Stimulated activated naive B cell treated with anti-CD40 and anti-IgM and Interleukin-4, amounts not matched to agents 10 μg/mL and 1 μg/mL and 100 μg/mL, for 72 hours (primary cell): ENCODE data around the gene GGTLC2.
"Not testable (repeated sequence)": the region's sequence is repeated elsewhere in the genome, so short reads cannot be mapped to it uniquely, and the experiment has no call there.

ENCODE experiments used
- ATAC-seq, 2 donors: fragments of 150-1000 bp; cut with Tn5 transposase; replicated peaks; 2 replicates each; pipeline ENCODE4 v1.10.0; 2021; ENCODE audit warnings: moderate library complexity in 1 of 2
- DNase-seq: peaks from one replicate; pipeline ENCODE4 v3.0.0; 2021
- H3K27ac Mint-ChIP-seq: one replicate; pipeline ENCODE4 v1.8.0; 2022; ENCODE audit warnings: mild to moderate bottlenecking, mixed read lengths
- H3K27me3 Mint-ChIP-seq, 2 donors: one replicate each; pipeline ENCODE4 v1.8.0; 2022; ENCODE audit warnings: mixed read lengths in 2 of 2
- H3K36me3 Mint-ChIP-seq, 2 donors: one replicate each; pipeline ENCODE4 v1.8.0; 2022; ENCODE audit warnings: mixed read lengths in 2 of 2, mild to moderate bottlenecking in 1 of 2
- H3K4me1 Mint-ChIP-seq, 2 donors: one replicate each; pipeline ENCODE4 v1.8.0; 2022; ENCODE audit warnings: mixed read lengths in 2 of 2, mild to moderate bottlenecking in 1 of 2
- H3K4me3 Mint-ChIP-seq, 2 donors: one replicate each; pipeline ENCODE4 v1.8.0; 2022; ENCODE audit warnings: mild to moderate bottlenecking in 2 of 2, mixed read lengths in 2 of 2, moderate library complexity in 1 of 2
- H3K9me3 Mint-ChIP-seq, 2 donors: one replicate each; pipeline ENCODE4 v1.8.0; 2022; ENCODE audit warnings: mixed read lengths in 2 of 2, mild to moderate bottlenecking in 1 of 2

Gene GGTLC2

GRCh38 chr22:22685586-22685985 lies 41.2 kb downstream of the GGTLC2 start:
- no peak for DNase-seq
- Mint-ChIP-seq H3K27ac (no peak overlapping the region), H3K36me3 (no peaks in the 10 kb centered on the region), H3K9me3 (no peaks in the 10 kb centered on the region), H3K4me1 (peaks cover 29 to 40% of the 10 kb centered on the region in 2 donors), H3K4me3 (no peak overlapping the region), H3K27me3 (no peaks in the 10 kb centered on the region)
- ATAC-seq, result no peak

- DNase-seq, result not testable (repeated sequence)
- peak overlapping the region; percentile 17 for H3K27ac Mint-ChIP-seq
Observed at GRCh38 chr22:22686202-22687115, 42.0 kb downstream of the GGTLC2 start.

DNA sequence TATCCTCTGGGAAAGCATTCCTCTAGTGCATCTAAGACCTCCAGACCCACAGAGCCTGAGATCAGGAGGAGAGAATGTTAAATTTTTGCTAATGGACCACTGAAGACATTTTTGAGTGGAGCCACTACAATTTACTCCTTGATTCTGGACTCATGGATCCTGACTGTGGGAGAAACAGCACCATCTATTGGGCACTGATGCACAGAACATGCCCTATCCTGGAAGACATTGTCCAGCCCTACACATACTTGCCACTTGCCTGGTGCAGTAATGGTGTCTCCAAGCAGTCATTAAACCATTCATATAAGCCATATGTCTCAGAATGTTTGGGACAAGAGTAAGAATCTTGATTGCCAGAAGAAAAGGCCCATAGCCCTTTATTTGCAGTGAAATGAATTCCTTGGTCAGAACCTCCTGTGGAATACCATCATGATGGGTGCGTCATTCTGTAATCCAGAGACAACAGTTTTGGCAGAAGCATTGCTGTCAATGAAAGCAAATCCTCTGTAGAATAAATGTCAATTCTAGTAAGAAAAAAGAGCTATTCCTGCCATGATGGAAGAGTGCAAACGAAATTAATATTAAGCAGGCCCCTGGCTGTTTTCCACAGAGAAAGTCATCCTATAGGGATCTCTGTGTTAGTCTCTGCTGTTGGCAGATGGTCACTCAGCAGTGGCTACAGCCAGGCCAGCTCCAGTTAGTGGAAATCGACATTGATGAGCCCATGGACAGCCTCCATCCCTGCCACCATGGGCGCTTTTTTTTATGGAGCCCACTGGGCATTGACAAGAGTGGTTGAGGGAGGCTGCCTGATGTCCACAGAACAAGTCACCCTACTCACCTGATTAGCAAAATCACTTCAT lies 43.5 kb downstream of the GGTLC2 start:
- Mint-ChIP-seq H3K27me3 (no peaks in the 10 kb centered on the region), H3K9me3 (no peaks in the 10 kb centered on the region), H3K27ac (no peak overlapping the region), H3K4me1 (peaks cover 39 to 44% of the 10 kb centered on the region in 2 donors), H3K36me3 (no peaks in the 10 kb centered on the region), H3K4me3 (no peak overlapping the region)
- DNase-seq, result no peak
- peak; percentile 39 to 46 for ATAC-seq

More at GRCh38 chr22:22686202-22687115, 42.0 kb downstream of the GGTLC2 start:
- H3K4me3 Mint-ChIP-seq, result peak overlapping the region; percentile 29 to 34
- ATAC-seq, result peak; percentile 73 to 76
- not testable (repeated sequence) for H3K36me3 Mint-ChIP-seq, H3K27me3 Mint-ChIP-seq, H3K9me3 Mint-ChIP-seq
- peaks cover 33 to 37% of the 10 kb centered on the region in 2 donors for H3K4me1 Mint-ChIP-seq

DNA sequence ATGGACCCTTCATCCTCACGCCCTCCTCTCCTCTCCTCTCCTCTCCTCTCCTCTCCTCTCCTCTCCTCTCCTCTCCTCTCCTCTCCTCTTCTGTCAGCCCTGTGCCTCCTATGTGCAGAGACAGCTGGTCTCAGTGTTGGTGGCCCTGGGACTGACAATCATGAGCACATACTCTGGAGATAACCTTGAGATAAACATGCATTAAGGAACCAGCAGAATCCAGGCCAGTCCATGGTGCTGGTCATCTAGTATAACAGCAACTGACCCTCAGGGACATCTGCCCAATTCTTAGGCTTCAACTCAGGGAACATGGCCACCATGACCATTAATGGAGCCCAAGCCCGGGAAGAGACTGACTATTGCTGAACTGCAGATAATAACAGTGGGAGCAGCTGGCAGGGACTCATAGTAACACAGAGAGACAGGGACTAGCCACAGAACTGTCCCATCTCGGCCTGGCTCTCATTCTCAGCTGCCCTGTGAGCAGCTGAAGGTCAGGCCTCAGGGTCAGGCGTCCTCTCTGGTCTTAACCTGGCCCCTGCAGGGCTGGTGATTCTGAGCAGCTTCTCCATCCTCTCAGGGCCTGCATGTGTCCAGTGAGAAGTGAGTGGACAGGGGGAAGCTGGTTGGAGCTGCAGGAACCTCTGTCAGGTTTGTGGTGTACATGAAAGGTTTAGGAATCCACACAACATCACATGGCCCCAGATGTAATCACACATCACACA lies 45.4 kb downstream of the GGTLC2 start:
- H3K27me3 Mint-ChIP-seq, result no peaks in the 10 kb centered on the region
- H3K36me3 Mint-ChIP-seq, result no peaks in the 10 kb centered on the region
- H3K9me3 Mint-ChIP-seq, result no peaks in the 10 kb centered on the region
- H3K4me3 Mint-ChIP-seq, result no peak overlapping the region
- no peak for ATAC-seq
- no peak overlapping the region for H3K27ac Mint-ChIP-seq
- no peak for DNase-seq
- peaks cover 43 to 56% of the 10 kb centered on the region in 2 donors for H3K4me1 Mint-ChIP-seq

- Mint-ChIP-seq H3K27ac (no peak overlapping the region), H3K9me3 (no peaks in the 10 kb centered on the region), H3K36me3 (no peaks in the 10 kb centered on the region), H3K4me1 (peaks cover 33 to 45% of the 10 kb centered on the region in 2 donors), H3K27me3 (no peaks in the 10 kb centered on the region), H3K4me3 (no peak overlapping the region)
- DNase-seq (no peak), ATAC-seq (no peak)
Observed at GRCh38 chr22:22691055-22691454, 46.6 kb downstream of the GGTLC2 start.

- peaks cover 23 to 35% of the 10 kb centered on the region in 2 donors for H3K4me1 Mint-ChIP-seq
- no peaks in the 10 kb centered on the region for H3K27me3 Mint-ChIP-seq
- H3K4me3 Mint-ChIP-seq, result no peak overlapping the region
- H3K9me3 Mint-ChIP-seq, result no peaks in the 10 kb centered on the region
- no peak for DNase-seq
- no peak overlapping the region for H3K27ac Mint-ChIP-seq
- ATAC-seq, result peak in 1 of 2 donors; percentile 4
- H3K36me3 Mint-ChIP-seq, result no peaks in the 10 kb centered on the region
Observed at GRCh38 chr22:22691716-22692701, 47.6 kb downstream of the GGTLC2 start.

DNA sequence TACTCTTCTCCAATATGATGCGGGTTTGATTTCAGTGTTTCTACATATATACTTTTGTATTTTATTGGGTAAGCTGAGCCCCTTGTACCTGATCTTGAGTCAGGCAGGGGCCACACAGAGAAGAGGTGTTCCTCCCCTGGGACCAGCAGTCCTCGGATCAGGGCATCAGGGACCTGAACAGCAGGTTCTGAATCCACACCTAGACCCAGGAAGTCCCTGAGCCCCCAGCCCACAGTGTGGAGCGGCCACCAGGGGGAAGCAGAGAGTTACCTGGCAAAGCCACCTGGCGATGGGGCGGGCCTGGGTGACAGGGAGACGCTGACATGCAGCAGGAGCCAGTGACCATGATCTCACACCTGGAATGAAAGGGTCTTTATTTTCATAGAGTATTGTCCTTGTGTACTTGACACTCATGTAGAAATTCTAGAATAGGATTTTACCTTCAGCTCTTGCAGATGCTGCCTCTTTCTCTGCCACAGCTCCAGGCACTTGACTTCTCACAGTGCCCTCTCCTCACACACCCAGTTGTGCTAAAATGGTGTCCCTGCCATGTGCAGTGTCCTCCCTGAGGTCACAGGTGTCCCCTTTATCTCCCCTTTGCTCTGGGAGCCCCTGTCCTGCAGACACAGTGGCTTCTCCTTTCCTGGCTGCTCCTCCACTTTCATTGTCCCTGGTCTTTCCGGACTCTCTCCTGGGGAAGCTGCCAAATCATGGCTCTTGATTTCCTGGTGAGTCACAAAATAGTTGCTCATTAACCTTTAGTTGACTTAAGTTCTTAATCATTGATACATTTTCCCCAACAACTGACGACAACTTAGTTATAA lies 48.5 kb downstream of the GGTLC2 start:
- H3K36me3 Mint-ChIP-seq, result no peaks in the 10 kb centered on the region
- no peaks in the 10 kb centered on the region for H3K27me3 Mint-ChIP-seq
- H3K27ac Mint-ChIP-seq, result peak overlapping the region; percentile 39

DNA sequence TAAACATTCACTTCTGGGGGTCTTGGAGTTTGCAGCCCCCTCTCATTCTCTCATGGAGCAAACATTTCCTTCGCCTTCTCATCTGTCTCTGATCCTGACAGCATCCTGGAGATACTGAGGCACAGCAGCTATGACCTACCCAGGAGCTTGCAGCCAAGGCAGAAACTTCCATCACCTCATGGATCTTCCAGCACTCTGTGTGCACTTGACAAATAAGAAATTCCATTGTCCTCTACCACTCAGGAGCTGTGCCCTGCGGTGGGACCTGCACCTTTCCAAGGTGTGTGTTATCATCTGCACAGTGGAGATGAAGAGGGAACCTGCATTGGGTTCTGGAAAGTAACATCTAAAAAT lies 49.1 kb downstream of the GGTLC2 start:
- H3K36me3 Mint-ChIP-seq, result no peaks in the 10 kb centered on the region
- no peak overlapping the region for H3K27ac Mint-ChIP-seq
- peaks cover 26 to 42% of the 10 kb centered on the region in 2 donors for H3K4me1 Mint-ChIP-seq
- H3K9me3 Mint-ChIP-seq, result no peaks in the 10 kb centered on the region
- ATAC-seq (no peak), DNase-seq (no peak)
- H3K4me3 Mint-ChIP-seq, result no peak overlapping the region
- no peaks in the 10 kb centered on the region for H3K27me3 Mint-ChIP-seq

More for the DNA sequence above, 48.5 kb downstream of the GGTLC2 start:
- Mint-ChIP-seq H3K4me1 (peaks cover 20 to 36% of the 10 kb centered on the region in 2 donors), H3K9me3 (no peaks in the 10 kb centered on the region), H3K4me3 (no peak overlapping the region)
- DNase-seq, result no peak
- ATAC-seq, result peak; percentile 51 to 89

- no peaks in the 10 kb centered on the region for H3K27me3 Mint-ChIP-seq
- no peak overlapping the region for H3K27ac Mint-ChIP-seq
- ATAC-seq (no peak), DNase-seq (no peak)
- no peaks in the 10 kb centered on the region for H3K36me3 Mint-ChIP-seq
- H3K4me3 Mint-ChIP-seq, result no peak overlapping the region
- no peaks in the 10 kb centered on the region for H3K9me3 Mint-ChIP-seq
- H3K4me1 Mint-ChIP-seq, result peaks cover 28 to 45% of the 10 kb centered on the region in 2 donors
Observed at GRCh38 chr22:22694106-22694505, 49.7 kb downstream of the GGTLC2 start.

DNA sequence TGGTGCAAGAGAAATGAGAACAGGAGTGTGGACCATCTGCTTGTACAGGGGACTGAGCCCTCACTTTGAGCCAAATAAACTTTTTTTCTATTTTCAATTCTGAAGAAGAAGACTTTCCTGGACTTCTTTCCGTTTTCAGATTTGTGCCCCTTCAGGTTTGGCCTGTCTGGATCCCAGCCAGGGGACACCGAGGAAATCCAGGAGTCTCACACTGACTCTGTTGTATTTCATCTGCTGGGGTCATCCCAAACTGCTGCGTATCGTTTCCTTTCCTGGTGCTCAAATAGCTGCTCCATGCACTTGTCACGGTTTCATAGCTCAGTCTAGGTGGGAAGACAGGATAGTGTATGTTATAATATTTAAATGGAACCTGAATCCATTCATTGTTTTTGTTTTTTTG lies 51.7 kb downstream of the GGTLC2 start:
- Mint-ChIP-seq H3K9me3 (no peaks in the 10 kb centered on the region), H3K27me3 (no peaks in the 10 kb centered on the region), H3K27ac (no peak overlapping the region), H3K4me1 (peaks cover 28 to 61% of the 10 kb centered on the region in 2 donors), H3K36me3 (no peaks in the 10 kb centered on the region), H3K4me3 (no peak overlapping the region)
- no peak for DNase-seq
- no peak for ATAC-seq
